CD4-positive, alpha-beta T cell (primary cell): ENCODE data around the gene SRGAP1. TPM values are rescaled to one million over a fixed set of nuclear protein-coding genes. Genes with fewer than 3 reads are reported as not detected.

Experiments used
- ATAC-seq: fragments of 200-7000 bp; cut with Tn5 transposase; one replicate; pipeline ENCODE4 v1.10.0; 2022; ENCODE audit warnings: mild to moderate bottlenecking; ENCODE audit not compliant: poor library complexity
- CTCF ChIA-PET: fragments of 350-600 bp; sonication (Branson Sonifier 250); formaldehyde crosslinking; loops from one replicate; lab custom pipeline; 2021; ENCODE audit warnings: antibody characterized with exemption, inconsistent platforms; lab: Charles Lee
- POLR2A ChIA-PET: fragments of 350-600 bp; sonication (Branson Sonifier 250); formaldehyde crosslinking; loops from one replicate; lab custom pipeline; 2021; ENCODE audit warnings: antibody characterized with exemption, inconsistent platforms; lab: Charles Lee
- DNase-seq, 14 experiments: peaks; one replicate each; pipeline ENCODE4 v3.0.0-alpha.2; 2013 to 2020; ENCODE audit warnings: mixed read lengths in 2 of 14
- H3K27ac ChIP-seq, 2 donors: one replicate each; pipeline versions ENCODE4 v1.5.1 to v1.7.0; 2013; ENCODE audit warnings: low read length in 2 of 2, low read depth in 1 of 2, mild to moderate bottlenecking in 1 of 2
- H3K27me3 ChIP-seq, 2 experiments: 1 replicate in 1 of 2; 2 replicates in 1 of 2; pipeline versions ENCODE4 v1.6.1 to v1.7.0; 2013; ENCODE audit warnings: low read length in 2 of 2, control low read depth in 1 of 2, mild to moderate bottlenecking in 1 of 2, moderate library complexity in 1 of 2; ENCODE audit not compliant: insufficient read depth in 2 of 2, control insufficient read depth in 1 of 2
- H3K36me3 ChIP-seq: one replicate; pipeline ENCODE4 v1.6.1; 2013; ENCODE audit warnings: low read length, control low read depth; ENCODE audit not compliant: insufficient read depth
- H3K4me1 ChIP-seq: one replicate; pipeline ENCODE4 v1.6.1; 2013; ENCODE audit warnings: low read length, control low read depth; ENCODE audit not compliant: insufficient read depth
- H3K4me3 ChIP-seq: one replicate; pipeline ENCODE4 v1.5.1; 2013; ENCODE audit warnings: mild to moderate bottlenecking, low read length, moderate library complexity
- H3K9me3 ChIP-seq, 2 experiments: 1 replicate in 1 of 2; 2 replicates in 1 of 2; pipeline versions ENCODE4 v1.6.1 to v1.7.0; 2013; ENCODE audit warnings: low read length in 2 of 2, mild to moderate bottlenecking in 2 of 2, control low read depth in 1 of 2, moderate library complexity in 1 of 2; ENCODE audit not compliant: control insufficient read depth in 1 of 2, insufficient read depth in 1 of 2
- H3K27ac Mint-ChIP-seq: one replicate; pipeline ENCODE4 v1.8.0; 2020; ENCODE audit warnings: mixed read lengths
- H3K27me3 Mint-ChIP-seq: one replicate; pipeline ENCODE4 v1.8.0; 2021; ENCODE audit warnings: mixed read lengths
- H3K36me3 Mint-ChIP-seq: one replicate; pipeline ENCODE4 v1.8.0; 2021; ENCODE audit warnings: low read depth, mixed read lengths
- H3K4me1 Mint-ChIP-seq: one replicate; pipeline ENCODE4 v1.8.0; 2021; ENCODE audit warnings: low read depth, mixed read lengths
- H3K4me3 Mint-ChIP-seq: one replicate; pipeline ENCODE4 v1.8.0; 2020; ENCODE audit warnings: mild to moderate bottlenecking, mixed read lengths
- H3K9me3 Mint-ChIP-seq: one replicate; pipeline ENCODE4 v1.8.0; 2020; ENCODE audit warnings: mixed read lengths
- CTCF ChIP-seq: fragments of 200-600 bp; IDR thresholded peaks from one replicate; pipeline ENCODE4 v1.8.0; 2022; ENCODE audit warnings: antibody characterized with exemption, mild to moderate bottlenecking
- intact Hi-C, 2 experiments: fragments of 100-400 bp; cut with DNase I in 1 of 2; cut with micrococcal nuclease in 1 of 2; formaldehyde crosslinking; loops; one replicate each; pipeline versions ENCODE4 v1.15.1 to v1.9.0; 2023 to 2025; cut with DNase I, micrococcal nuclease
- total RNA-seq, 174 experiments: library from RNA in 2 of 174; stranded (reverse) in 2 of 174; gene quantifications; one replicate each; pipeline ENCODE4 v1.2.3 and lab custom pipeline; 2021 to 2026

SRGAP1 gene
- total RNA-seq, 2 experiments from 2014 or later: 0.03 TPM; not detected in 1

- Mint-ChIP-seq H3K36me3 (no peaks in the 10 kb centered on the region), H3K9me3 (no peaks in the 10 kb centered on the region), H3K27me3 (peaks cover 14% of the 10 kb centered on the region), H3K4me1 (no peaks in the 10 kb centered on the region), H3K4me3 (no peak overlapping the region), H3K27ac (no peak overlapping the region)
- H3K27ac ChIP-seq: no peak overlapping the region
- no peak for ATAC-seq
- H3K27me3 ChIP-seq: peaks cover 0 to 3% of the 10 kb centered on the region in 2 experiments
- H3K9me3 ChIP-seq: no peaks in the 10 kb centered on the region
- ChIA-PET POLR2A (no interaction called here), CTCF (no interaction called here)
- intact Hi-C loops: no loop called here
- H3K36me3 ChIP-seq: no peaks in the 10 kb centered on the region
- no peak for TF ChIP-seq CTCF
- H3K4me3 ChIP-seq: no peak overlapping the region
- DNase-seq: no peak
- H3K4me1 ChIP-seq: no peaks in the 10 kb centered on the region
Observed at GRCh38 chr12:63966606-63966975, 122.1 kb downstream of the SRGAP1 start.

DNA sequence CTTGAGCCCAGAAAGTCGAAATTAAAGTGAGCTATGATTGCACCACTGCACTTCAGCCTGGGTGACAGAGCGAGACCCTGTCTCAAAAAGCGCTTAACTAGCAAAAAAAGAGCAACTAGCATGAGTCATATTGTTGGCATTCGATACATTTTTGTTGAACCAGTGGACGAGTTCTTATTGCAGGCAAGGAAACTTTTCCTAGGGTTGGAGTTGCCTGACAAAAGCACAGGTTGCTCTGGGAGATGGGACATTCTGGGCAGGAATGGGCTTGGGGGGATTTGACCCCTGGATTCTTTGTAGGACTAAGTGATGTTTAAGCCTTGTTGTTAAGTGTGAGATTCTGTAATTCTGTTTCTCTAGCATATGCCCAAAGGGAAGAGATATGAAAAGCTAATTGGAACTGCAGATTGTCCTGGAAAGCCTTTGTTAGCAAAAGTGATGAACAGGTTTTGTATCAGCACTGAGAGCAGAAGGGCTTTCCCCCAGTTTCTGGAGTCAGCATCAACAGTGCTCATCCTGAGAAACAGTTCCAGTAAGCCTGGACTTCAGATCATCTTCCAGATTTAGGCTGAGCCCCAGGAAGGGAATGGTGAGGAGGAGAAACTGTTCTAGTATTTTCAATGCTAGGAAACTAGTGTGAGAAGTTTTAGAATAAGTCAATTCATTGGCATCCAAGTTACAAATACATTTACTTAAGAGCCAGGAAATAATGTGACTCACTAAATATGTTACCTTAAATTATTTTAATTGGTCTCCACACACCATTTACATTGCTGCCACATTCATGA, 123.1 kb downstream of the SRGAP1 start:
- H3K36me3 ChIP-seq: no peaks in the 10 kb centered on the region
- H3K9me3 Mint-ChIP-seq: no peaks in the 10 kb centered on the region
- no peaks in the 10 kb centered on the region for H3K9me3 ChIP-seq
- H3K27ac ChIP-seq: no peak overlapping the region
- H3K4me3 ChIP-seq: no peak overlapping the region
- no peak overlapping the region for H3K4me3 Mint-ChIP-seq
- no peak for TF ChIP-seq CTCF
- ChIA-PET CTCF (interaction anchor here (0.8 kb wide), 1 partner anchor 12 kb away, joined by 3 read pairs; no protein-coding TSS in a partner anchor), POLR2A (no interaction called here)
- no peaks in the 10 kb centered on the region for H3K4me1 Mint-ChIP-seq
- peaks cover 0 to 3% of the 10 kb centered on the region in 2 experiments for H3K27me3 ChIP-seq
- intact Hi-C loops: no loop called here
- H3K36me3 Mint-ChIP-seq: no peaks in the 10 kb centered on the region
- peaks cover 14% of the 10 kb centered on the region for H3K27me3 Mint-ChIP-seq
- no peak overlapping the region for H3K27ac Mint-ChIP-seq
- ATAC-seq: no peak
- no peaks in the 10 kb centered on the region for H3K4me1 ChIP-seq
- DNase-seq: no peak

GRCh38 chr12:63968673-63969072, 124.2 kb downstream of the SRGAP1 start:
- no peak overlapping the region for H3K4me3 Mint-ChIP-seq
- no peaks in the 10 kb centered on the region for H3K4me1 Mint-ChIP-seq
- H3K36me3 Mint-ChIP-seq: no peaks in the 10 kb centered on the region
- H3K27ac Mint-ChIP-seq: no peak overlapping the region
- H3K27me3 Mint-ChIP-seq: peaks cover 14% of the 10 kb centered on the region
- peaks cover 0 to 3% of the 10 kb centered on the region in 2 experiments for H3K27me3 ChIP-seq
- DNase-seq (no peak), ATAC-seq (no peak)
- ChIA-PET POLR2A (no interaction called here), CTCF (no interaction called here)
- no peak for TF ChIP-seq CTCF
- no peaks in the 10 kb centered on the region for H3K36me3 ChIP-seq
- no peaks in the 10 kb centered on the region for H3K4me1 ChIP-seq
- intact Hi-C loops: no loop called here
- no peaks in the 10 kb centered on the region for H3K9me3 ChIP-seq
- H3K4me3 ChIP-seq: no peak overlapping the region
- no peak overlapping the region for H3K27ac ChIP-seq
- no peaks in the 10 kb centered on the region for H3K9me3 Mint-ChIP-seq
